Lower leg skin (tissue), 4 donors: ENCODE results near the gene TMEM256. TPM values are rescaled to one million over a fixed set of nuclear protein-coding genes. Genes with fewer than 3 reads are reported as not detected.

ENCODE experiments used
- DNase-seq, 2 donors: peaks; one replicate each; pipeline ENCODE4 v3.0.0-alpha.2; 2019; ENCODE audit warnings: low spot score in 2 of 2
- H3K4me3 ChIP-seq: fragments of 200-600 bp; sonication (generic); 2 replicates; pipeline ENCODE4 v1.5.1; 2017; ENCODE audit warnings: mild to moderate bottlenecking, low read depth; ENCODE audit not compliant: poor library complexity, severe bottlenecking
- CTCF ChIP-seq, 3 donors: fragments of 450-650 bp; IDR thresholded peaks; one replicate each; pipeline ENCODE4 v1.5.1; 2016; ENCODE audit warnings: antibody characterized with exemption in 3 of 3, mild to moderate bottlenecking in 3 of 3, moderate library complexity in 2 of 3
- POLR2A ChIP-seq, 2 donors: fragments of 450-650 bp; IDR thresholded peaks; one replicate each; pipeline ENCODE4 v1.6.1; 2016 to 2017; ENCODE audit warnings: antibody characterized with exemption in 2 of 2, mild to moderate bottlenecking in 1 of 2, moderate library complexity in 1 of 2
- WGBS, 2 donors: methylation state at CpG; one replicate each; pipeline ENCODE4 v1.1.5; 2018; 5-methylcytosine and 5-hydroxymethylcytosine counted together
- intact Hi-C: fragments of 100-400 bp; cut with DNase I; formaldehyde crosslinking; loops from one replicate; pipeline ENCODE4 v1.15.0; 2023; ENCODE audit warnings: low total_unique reads
- total RNA-seq, 4 donors: library from RNA; depleted of rRNA; stranded (reverse); fragments of >200 nt; gene quantifications; one replicate each; pipeline ENCODE4 v1.1.0, GENCODE V29; 2016

Gene TMEM256
- total RNA-seq, 4 donors from 2014 or later, result 56.1 to 90.8 (median 65.5) TPM

GRCh38 chr17:7408252-7408727 lies 4.4 kb upstream of the TMEM256 start:
- intact Hi-C loops, result no loop called here
- WGBS, 2 donors, result 75 to 92% methylated on average over 13 to 41 of the region's 58 CpGs
- DNase-seq, result no peak
- H3K4me3 ChIP-seq, result no peak overlapping the region
- TF ChIP-seq CTCF (IDR thresholded peaks at IDR 0.05), result no peak
- TF ChIP-seq POLR2A (IDR thresholded peaks at IDR 0.05), result no peak

GRCh38 chr17:7407485-7408251 lies 3.8 kb upstream of the TMEM256 start, which contains the start of gene NLGN2:
Gene NLGN2, plus strand, starts transcription at chr17:7407845. Its CDS starts 411 bp downstream, at chr17:7408256.
- no peak within 1 kb of the TSS for H3K4me3 ChIP-seq
- 55 to 71% methylated on average over 8 to 12 of the region's 12 CpGs for WGBS, 2 donors
- DNase-seq, result no peak
- intact Hi-C loops, result no loop called here
- TF ChIP-seq CTCF (IDR thresholded peaks at IDR 0.05) (no peak), POLR2A (IDR thresholded peaks at IDR 0.05) (no peak)

- WGBS, 2 donors, result 91 to 93% methylated on average over 13 of the region's 13 CpGs
- TF ChIP-seq POLR2A (IDR thresholded peaks at IDR 0.05) (no peak), CTCF (IDR thresholded peaks at IDR 0.05) (no peak)
- intact Hi-C loops, result no loop called here
- DNase-seq, result no peak
- no peak overlapping the region for H3K4me3 ChIP-seq
These were observed 3.2 kb upstream of the TMEM256 start for GRCh38 chr17:7407082-7407481.

GRCh38 chr17:7406235-7406825 lies 2.4 kb upstream of the TMEM256 start:
- intact Hi-C loops, result no loop called here
- no peak for DNase-seq
- TF ChIP-seq CTCF (IDR thresholded peaks at IDR 0.05), result no peak
- no peak for TF ChIP-seq POLR2A (IDR thresholded peaks at IDR 0.05)
- WGBS, 2 donors, result 60 to 62% methylated on average over 12 of the region's 12 CpGs
- H3K4me3 ChIP-seq, result no peak overlapping the region

GRCh38 chr17:7405350-7406234 lies 1.7 kb upstream of the TMEM256 start:
- peak overlapping the region; percentile 41 for H3K4me3 ChIP-seq
- TF ChIP-seq POLR2A (IDR thresholded peaks at IDR 0.05) (no peak), CTCF (IDR thresholded peaks at IDR 0.05) (no peak)
- intact Hi-C loops, result no loop called here
- no peak for DNase-seq
- 14 to 22% methylated on average over 19 to 38 of the region's 38 CpGs for WGBS, 2 donors
